ENCODE data around the gene MICB.

DNA sequence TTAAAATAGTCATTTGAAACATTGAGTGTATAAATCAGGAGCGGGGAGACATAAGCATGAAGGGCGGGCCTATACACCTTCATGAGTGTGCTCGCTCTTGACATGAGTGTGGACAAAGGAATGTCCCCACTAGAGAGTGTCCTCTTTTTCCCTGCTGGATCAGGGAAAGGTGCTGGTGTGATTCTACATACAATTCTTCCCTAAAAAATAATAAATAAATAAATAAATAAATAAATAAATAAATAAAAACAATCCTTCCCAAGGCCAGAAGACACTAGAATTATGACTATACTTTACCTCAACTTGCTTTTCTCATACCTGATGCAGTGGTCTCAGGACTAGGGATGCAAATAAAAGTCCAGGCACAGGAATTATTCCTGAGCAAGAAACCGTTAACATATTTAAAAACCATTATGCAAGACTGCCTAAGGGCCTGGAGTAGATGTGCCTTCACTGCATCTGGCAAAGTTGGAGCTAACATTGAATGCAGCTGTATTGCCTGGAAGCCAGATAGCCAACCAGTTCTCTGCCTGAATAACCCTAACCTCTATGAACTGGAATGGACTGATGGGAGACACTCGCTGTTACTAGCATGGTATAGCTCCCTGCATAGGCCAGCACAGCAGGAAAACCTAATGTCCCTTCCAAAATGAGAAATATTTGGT, 37.5 kb upstream of the MICB start:
- TF ChIP-seq, protein P1, sequence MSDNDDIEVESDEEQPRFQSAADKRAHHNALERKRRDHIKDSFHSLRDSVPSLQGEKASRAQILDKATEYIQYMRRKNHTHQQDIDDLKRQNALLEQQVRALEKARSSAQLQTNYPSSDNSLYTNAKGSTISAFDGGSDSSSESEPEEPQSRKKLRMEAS (IDR thresholded peaks at IDR 0.05; ENCODE audit: low read depth, low read length): no peak
- TF ChIP-seq MYC (IDR thresholded peaks at IDR 0.05; ENCODE audit: low read depth, low read length): no peak

Measured in NB4 (cell line).